Measurements from ENCODE around the gene GRM2.

GRM2 gene

GRCh38 chr3:51706021-51706485 lies 815 bp upstream of the GRM2 start:
- no peak for DNase-seq

- no peak for DNase-seq
Observed at GRCh38 chr3:51708216-51708845, 1.5 kb downstream of the GRM2 start.

- no peak for DNase-seq
Observed at GRCh38 chr3:51709004-51709420, 2.1 kb downstream of the GRM2 start.

- DNase-seq = no peak
Observed at GRCh38 chr3:51709675-51710074, 2.8 kb downstream of the GRM2 start.

GRCh38 chr3:51710631-51711351 lies 3.9 kb downstream of the GRM2 start:
- no peak for DNase-seq

GRCh38 chr3:51711352-51712037 lies 4.6 kb downstream of the GRM2 start:
- no peak for DNase-seq

- DNase-seq = no peak
Observed at GRCh38 chr3:51712038-51712420, 5.2 kb downstream of the GRM2 start.

- no peak for DNase-seq
Observed at GRCh38 chr3:51712511-51712931, 5.7 kb downstream of the GRM2 start.

GRCh38 chr3:51712963-51713362 lies 6.1 kb downstream of the GRM2 start:
- DNase-seq = no peak

- no peak for DNase-seq
Observed at GRCh38 chr3:51715231-51715976, 8.5 kb downstream of the GRM2 start.

GRCh38 chr3:51715977-51716294 lies 9.1 kb downstream of the GRM2 start:
- no peak for DNase-seq

GRCh38 chr3:51716805-51717204 lies 9.9 kb downstream of the GRM2 start:
- no peak for DNase-seq

- DNase-seq = no peak
Observed at GRCh38 chr3:51717446-51717845, 10.6 kb downstream of the GRM2 start.

- no peak for DNase-seq
Observed at GRCh38 chr3:51717947-51718346, 11.1 kb downstream of the GRM2 start.

GRCh38 chr3:51718547-51719409 lies 11.9 kb downstream of the GRM2 start:
- peak; percentile 35 for DNase-seq

- DNase-seq = no peak
Observed at GRCh38 chr3:51719410-51720025, 12.7 kb downstream of the GRM2 start.

- no peak for DNase-seq
Observed at GRCh38 chr3:51720292-51721061, 13.6 kb downstream of the GRM2 start.

- DNase-seq = no peak
Observed at GRCh38 chr3:51721062-51721745, 14.3 kb downstream of the GRM2 start.

GRCh38 chr3:51722362-51722761 lies 15.5 kb downstream of the GRM2 start:
- DNase-seq = no peak

GRCh38 chr3:51727500-51727899 lies 20.6 kb downstream of the GRM2 start:
- no peak for DNase-seq
